ENCODE measurements around the gene CYTH1.

Gene CYTH1

DNA sequence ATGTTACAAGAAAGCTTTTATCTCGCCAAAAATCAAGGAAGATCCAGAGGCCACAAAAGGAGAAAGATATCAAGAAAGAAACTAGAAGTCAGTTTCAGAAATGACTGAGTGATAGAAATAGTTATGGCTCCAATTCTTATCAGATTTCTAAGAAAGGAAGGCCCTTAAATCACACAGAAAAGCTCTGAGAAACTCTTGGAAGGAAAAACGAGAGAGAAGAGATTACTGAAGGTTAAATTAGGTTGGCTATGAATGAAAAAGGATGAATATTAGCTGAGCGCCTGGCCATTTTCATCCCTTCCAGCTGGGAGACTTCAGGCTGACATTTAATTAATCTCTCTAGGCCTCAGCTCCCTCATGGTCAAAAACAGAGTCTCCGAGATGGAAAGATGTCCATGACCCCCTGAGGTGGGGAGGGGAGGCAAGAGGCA is 72.3 kb downstream of the CYTH1 start:
- no peak for DNase-seq

DNA sequence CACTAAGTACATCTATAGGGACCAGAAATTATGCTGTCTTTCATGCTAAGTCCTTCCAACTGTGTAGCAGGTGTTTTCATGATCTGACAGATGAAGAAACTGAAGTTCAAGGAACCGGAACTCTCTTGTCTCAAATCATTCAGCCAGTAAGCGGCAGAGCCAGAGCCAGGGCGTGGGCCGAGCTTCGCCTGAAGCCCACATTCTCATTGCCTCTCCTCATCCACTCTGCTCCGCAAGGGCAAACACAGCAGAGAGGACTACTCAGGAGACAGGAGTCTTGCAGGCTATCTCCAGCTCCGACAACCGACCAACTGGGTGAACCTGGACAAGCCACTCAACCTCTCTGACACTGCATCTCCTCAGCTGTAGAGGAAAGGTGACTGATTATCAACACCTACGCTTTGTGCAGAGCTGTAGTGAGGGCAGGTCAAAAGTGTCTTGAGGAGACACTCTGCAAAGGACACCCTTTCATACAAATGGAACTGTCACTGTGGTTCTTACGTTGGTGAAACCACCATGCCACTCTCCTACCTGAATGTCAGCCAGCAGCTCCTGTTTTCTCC is 72.9 kb downstream of the CYTH1 start:
- no peak for DNase-seq

DNA sequence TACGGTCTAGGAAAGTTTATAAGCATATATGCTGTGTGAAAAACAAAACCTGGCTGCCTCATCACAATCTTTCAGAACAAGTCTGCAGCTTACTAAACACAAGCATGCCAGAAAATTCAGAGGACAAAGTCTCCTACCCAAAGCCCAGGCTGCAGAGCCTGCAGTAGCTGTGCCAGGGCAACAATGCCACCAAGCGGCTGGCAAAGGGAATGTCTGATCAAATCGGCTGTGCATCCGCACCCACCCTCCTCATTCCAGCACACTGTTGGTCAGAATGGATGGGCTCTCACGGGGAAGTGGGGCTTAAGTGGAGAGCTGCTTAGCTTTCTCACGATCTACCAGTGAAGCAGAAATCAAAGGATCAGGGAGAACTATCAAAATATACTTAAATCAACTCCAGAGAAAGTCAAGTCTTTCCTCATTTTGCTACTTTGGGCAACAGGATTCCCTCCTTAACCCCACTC is 73.5 kb downstream of the CYTH1 start:
- DNase-seq: peak; percentile 67

DNA sequence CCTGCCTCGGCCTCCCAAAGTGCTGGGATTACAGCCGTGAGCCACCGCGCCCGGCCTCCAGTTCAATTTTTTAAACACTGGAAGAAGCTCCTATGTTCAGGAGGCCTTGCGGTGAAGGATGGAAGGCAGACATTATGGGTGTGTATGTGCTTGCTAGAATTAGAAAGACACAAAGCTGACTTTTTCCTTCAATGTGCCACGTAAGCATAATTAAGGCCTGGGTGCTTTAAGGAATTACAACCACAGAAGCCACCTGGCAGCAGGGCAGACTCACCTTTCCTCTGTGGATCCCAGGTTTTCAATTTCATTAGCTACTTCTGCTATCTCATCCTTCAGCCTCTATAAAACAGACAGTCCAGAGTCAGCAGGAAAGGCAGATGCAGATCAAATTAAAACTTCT is 74.2 kb downstream of the CYTH1 start:
- no peak for DNase-seq

DNA sequence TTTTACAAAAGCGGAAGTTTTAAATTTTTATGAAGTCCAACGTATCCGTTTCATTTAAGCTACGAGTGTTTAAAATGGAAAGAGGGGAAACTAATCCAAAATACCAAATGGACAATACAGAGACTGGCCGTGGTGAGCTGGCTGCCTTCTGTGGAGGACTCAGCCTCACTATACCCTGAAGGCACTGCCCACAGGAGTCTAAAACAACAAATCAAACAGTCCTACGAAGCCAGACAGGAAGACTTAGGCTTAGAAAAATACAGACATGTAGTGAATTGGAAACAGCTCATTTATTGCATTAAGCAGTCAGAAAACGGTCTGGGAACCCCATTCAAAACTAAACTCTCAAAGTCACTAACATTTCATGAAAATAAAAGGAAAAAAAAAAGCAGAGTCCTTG is 75.1 kb downstream of the CYTH1 start:
- DNase-seq: no peak

DNA sequence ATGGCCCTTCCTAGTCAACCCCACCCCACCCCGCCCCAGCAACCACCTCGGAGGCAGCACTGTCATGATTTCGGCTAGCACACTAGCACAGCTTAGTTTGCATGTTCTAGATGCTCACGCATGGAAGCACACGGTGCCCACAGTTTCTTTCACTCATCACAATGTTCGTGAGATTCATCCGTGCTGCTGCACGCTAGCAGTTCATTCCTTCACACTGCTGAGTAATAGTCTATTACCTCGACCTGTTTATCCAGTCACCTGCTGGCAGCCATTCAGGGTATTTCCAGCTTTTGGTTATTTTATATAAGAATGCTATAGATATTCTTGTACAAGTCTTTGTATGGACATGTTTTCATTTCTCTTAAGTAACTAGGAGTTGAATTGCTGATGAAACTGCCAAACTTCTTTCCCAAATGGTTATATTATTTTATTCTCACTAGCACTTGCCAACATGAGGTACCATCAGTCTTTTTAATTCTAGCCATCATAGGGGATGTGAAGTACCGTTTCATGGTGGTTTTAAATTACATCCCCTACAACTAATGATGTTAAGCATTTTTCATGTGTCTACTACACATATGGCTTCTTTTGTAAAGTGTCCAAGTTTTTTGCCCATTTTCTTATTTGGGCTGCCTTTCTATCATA is 75.7 kb downstream of the CYTH1 start:
- no peak for DNase-seq

DNA sequence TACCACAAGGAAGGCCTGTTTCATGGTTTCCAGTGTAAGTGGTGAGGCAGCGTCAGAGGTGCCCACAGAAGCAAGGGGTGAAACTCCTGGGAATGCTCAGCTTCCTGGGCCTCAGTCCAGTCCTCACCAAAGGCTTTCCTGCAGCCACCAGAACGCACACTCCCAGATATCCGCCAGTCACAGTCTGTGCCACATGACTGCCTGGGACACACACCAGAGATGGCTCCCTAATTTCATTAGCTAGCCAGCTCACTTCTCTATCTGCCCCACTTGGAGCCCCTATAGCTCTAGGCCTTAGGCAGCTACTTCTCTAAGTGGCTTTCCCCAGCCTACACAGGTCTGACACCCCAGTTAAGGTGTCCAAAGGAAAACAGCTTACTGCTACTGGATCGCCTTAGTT is 77.0 kb downstream of the CYTH1 start:
- no peak for DNase-seq

DNA sequence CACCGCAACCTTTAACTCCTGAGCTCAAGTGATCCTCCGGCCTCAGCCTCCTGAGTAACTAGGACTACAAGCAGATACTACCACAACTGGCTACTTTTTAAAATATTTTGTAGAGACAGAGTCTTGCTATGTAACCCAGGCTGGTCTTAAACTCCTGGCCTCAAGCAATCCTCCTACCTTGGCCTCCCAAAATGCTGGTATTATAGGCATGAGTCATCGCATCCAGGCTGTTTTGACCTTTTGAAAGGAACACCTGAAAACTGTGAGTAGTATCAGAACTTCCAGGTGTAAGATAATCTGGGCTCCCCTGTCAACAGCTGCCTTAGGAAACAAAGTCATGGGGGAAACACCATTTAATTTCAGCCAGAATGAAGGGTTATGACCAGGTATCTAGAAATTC is 77.5 kb downstream of the CYTH1 start:
- DNase-seq: no peak

DNA sequence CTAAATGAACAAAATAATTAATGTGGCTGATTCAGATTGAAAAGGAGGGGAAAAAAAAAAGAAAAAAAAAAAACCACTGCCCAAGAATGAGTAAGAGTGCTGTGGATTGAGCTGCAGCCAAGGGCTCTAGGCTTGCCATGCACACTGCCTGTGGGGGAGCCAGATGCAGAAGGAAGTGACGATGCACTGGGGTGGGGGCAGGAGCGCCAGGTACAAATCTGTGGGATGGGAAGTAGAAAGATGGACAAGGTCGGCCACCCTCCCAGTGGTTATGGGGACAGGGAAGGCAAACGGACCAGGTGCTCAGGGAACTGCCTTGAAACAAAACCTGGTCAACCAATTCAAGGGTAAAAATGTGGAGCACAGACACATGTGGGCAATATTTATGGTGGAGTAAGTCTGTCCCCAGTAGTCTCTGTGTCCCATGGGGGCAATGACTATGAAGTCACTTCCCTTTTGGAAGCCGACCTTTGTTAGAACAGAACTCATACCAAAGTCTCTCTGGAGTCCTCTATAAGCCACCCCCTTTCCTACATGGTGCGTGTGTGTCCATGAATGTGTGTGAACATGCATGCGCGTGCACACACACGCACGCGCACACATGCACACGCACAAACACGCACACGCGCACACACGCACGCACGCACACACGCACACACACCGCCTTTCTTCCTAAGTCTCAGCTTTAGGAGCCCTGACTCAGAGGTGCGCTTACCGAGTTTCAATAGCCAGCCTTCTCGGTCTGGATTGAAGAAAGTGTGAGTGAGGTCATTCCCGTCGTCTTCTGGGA is 84.3 kb downstream of the CYTH1 start:
- DNase-seq: no peak

DNA sequence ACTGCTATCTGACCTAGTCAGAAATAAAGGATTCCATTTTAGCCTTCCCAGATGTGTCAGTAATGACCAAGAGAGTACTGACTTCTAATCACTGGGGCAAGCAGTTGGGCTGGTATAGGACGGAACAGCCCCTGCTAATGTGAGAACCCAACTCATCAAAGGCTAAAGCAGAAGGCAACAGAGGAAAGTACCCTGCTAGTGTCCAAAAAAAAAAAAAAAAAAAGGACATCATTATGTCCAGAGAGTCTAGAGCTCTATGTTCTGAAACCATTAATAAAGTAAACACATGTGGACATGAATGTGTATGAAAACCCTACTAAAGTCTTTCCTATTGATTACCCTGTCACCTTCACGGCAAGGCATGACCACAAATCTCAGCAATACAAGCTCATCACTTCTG is 85.0 kb downstream of the CYTH1 start:
- no peak for DNase-seq

DNA sequence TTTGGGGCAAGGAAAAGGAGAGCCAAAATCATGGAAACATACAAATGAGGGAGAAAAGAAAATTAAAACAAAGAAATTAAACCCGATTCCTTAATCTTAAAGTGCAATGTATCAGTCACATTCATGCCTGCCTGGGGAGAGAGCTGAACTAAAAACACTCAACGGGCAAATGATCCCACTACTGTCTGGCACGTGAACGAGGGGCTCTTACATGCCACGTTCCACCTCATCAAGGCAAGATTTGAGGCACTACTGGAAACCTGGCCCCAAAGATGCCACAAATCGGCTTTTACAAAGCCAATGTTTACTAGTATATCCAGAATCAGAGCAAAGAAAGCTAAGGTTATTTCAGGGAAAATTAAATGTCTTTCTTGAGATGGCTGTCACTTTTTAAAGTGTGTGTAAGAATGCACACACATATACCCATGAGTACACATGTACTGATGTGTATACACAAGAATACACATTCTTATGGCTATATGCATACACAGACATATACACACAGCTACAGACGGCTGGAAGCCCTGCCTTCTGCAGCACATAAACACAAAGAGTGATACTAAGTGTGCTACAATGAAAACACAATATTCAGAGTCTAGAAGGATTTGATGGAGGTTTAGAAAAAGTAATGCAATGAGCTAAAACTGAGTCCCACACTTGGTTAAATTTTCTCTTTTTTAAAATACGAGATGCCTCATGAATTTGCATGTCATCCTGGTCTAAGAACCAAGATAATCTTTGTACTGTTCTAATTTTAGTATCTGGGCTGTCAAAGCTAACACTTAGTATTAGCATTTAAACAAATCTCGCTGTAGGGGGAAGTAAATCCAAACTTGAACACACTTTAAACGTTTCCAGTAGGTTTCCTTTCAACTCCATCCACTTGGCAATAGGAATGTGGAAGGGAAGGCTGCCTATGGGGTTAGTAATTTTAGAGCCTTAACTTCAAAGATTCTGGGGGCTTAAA is 85.8 kb downstream of the CYTH1 start:
- DNase-seq: no peak

DNA sequence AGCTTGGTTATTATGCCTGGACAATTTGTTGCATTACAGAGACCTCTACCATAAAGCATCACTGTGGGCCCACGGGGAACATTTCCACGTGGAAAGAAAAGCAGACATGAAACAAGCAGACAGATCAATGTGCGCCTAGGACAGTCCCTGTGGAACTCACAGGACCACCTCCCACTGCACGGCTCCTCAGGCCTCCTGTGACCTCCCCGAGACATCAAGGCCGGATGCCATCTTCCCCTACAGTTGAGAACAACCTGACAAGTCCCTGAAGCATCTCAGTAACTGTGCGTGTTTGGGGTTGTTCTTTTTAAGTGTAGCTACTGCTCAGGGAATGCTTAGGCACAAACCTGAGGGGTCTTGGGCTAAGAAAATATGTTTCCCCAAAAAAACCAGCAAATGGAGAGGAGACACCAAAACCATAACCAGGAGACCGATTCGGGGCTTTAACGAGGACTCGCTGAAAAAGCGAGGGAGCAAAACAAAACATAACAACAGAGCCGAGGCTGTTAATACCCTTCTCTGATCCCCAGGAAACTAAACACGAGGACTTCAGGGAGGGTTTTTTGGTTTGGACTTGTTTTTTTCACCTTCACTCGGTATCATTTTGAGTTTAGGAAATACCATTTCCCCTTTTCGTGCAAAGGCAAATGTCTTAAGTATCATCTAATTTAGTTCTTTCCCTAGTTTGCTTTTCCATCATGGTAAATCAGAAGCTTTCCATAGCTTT is 87.1 kb downstream of the CYTH1 start:
- DNase-seq: no peak

DNA sequence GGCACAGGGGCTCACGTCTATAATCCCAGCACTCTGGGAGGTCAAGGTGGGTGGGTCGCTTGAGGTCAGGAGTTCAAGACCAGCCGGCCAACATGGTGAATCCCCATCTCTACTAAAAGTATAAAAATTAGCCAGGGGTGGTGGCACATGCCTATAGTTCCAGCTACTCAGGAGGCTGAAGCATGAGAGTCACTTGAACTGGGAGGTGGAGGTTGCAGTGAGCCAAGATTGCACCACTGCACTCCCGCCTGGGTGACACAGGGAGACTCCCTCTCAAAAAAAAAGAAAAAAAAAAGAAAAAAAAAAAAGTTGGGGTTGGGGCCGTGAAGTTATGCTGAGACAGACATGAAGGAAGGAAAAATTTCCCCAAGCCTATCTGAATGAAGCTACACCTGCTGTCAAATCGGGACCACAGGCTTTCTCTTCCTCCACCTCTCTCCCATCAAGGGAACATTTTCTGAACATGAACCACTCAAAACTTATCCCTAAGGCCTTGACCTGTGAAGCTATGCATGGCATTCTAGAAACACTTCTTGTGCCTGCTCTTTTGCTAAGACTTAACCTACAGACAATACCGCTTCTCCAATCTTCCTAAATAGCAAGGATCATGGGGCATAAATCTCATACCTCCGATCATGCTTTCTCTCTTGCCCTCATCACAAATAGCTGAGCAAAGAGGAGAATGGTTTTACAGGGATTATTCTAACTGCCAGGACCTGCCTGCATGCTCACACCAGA is 88.6 kb downstream of the CYTH1 start:
- no peak for DNase-seq

DNA sequence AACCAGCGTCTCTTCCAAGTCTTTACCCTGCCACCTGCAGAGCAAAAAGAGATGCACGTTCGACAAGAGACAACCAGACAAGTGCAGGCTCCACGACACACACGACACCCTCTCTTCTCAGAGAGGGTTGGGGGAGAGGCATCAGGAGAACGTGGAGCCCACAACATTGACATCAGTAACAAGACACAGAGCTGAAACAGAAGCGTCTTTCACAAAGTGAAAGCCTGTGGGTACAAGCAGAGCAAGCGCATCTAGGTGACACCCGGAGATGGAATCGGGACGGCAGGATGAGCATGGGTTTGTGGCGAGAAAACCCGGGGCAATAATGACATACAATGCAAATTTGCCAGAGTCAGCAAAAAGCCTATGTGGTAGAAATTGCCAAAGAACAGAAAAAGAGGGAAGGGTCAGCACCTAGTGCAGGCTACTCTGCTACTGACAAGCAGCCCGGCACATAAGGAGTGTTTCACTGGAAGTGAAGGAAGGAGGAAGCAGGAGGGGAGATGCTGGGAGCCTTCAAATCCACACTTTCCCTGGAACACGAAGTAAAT is 89.5 kb downstream of the CYTH1 start:
- DNase-seq: no peak

DNA sequence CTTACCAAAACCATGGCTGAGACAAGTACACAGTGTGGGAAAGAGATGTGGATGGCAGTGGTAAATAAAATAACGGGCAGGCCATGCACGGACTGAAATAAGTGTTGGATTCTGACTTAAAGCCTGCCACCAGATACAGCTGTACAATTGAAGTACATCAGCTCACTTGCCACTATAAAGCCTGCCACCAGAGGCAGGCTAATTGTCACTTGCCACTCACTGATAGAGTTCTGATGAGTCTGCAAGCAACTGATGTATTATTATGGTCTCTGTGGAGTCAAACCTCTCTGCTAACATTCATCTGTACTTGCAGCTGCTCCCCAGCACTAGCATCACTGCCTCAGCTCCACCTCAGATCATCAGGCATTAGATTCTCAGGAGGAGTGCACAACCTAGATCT is 93.0 kb downstream of the CYTH1 start:
- DNase-seq: no peak

DNA sequence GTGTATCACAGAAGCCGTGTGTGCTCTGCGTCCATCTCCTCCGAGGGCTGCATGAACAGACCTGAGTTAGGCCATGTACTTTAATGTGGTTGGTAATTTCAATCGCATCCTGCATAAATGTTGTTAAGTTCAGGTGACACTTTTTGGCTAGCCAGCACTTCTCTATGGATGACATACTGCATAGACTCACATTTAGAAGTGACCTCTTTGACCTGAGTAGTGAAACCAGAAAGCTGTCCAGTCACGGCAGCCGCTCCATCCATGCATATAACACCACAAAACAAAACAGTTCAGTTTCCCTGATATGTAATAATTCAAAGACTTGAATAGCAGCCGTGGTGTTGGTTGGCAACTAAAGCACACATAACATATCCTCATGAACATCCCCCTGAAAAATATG is 94.1 kb downstream of the CYTH1 start:
- DNase-seq: no peak

DNA sequence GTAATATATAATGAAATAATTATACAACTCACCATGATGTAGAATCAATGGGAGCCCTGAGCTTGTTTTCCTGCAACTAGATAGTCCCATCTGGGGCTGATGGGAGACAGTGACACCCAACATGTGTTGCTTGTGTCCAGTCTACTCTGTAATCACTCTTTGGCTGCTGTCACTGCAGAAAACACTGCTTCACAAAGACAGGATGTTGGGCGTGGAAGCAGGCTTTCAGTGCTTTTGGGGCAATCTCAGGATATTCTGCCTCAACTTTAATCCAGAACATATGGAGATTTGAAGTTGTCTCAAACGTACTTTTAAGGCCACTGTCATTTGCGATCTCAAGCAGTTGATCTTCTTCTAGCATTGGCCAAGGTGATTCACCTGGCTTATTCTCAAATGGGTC is 94.9 kb downstream of the CYTH1 start:
- DNase-seq: no peak

DNA sequence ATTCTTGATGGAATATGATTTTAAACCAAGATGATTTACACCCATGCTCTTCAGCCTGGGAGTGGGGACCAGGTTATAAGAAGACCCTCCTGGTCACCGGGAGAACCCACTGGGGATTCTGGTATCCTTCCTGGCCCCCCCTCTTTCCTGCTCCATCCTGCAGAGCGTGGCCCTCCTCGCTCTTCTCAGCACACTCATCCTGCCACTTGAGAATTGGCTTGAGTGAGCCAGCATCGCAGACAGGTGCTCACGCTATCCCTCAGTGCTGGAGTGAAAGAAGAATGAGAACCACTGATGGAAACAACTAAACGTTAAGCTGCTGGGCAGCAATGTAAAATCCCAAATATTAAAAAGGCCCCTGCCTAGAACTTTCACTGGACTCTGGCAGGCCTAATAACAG is 98.0 kb downstream of the CYTH1 start:
- peak; percentile 2 for DNase-seq

DNA sequence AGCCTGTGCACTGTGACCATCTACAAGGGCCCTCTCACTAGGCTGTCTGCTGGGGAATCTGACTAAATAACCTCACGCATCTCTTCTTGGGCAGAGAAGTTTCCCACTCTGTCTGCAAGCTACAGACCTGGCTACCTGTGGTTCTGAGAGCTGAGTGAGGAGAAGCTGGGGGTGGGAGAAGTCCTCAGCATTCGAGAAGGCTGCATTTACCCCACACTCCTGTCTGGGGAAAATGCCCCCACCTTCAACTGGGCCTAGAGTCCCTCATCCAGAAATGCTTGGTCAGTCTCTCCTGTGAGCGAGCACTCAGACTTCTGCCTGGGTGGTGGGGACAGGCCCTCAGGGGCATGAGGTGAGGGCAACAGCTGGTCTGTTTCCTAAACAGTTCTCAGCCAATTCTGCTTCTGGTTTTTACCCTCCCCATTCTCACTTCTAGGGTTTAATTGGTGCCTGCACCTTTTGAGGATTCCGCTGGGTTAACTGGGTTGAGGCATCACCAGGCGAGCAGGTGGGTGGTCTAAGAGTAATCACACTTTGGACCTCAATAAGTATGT is 98.6 kb downstream of the CYTH1 start:
- no peak for DNase-seq

DNA sequence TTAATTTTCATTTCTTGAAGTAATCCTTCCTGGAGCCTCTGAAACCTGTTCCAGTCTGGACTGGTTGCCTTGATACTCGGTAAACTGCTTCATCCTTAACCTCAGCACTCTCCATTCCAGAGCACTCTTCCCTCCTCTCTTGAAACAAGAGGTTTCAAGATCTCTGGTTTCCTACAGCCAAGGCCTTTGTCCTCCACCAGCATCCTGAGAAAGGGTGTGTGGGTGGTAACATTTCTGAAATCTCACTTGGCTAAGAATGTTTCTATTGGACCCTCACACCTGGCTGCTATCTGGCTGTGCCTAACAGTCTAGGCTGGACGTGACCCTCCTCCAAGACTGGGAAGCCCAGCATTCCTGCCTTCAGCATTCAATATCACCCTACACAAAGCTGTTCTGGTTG is 99.7 kb downstream of the CYTH1 start:
- DNase-seq: no peak

DNA sequence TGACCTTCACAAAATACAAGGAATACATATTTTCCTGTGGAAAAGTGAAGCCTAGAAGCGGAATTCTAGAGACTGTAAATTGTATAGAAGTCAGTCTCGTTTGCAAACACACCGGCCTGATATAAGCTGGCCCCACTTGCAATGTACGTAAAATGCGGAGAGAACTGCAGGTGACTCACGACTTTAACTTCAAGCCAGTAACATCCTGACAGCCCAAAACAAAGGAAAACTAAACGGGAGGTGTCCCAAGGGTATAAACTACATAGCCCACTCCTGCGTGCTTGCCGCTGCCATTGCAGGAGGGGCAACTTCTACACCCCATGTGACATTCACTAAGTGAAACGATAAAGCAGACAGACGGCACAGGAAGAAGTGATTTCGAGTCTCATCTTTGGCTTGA is 101.6 kb downstream of the CYTH1 start:
- DNase-seq: no peak

Measured in NCI-H1105 treated with DMSO at 0.1 percent for 48 hours (cell line).